WTC11 (cell line): ENCODE measurements around the gene DEGS1. TPM values are rescaled to one million over a fixed set of nuclear protein-coding genes. Genes with fewer than 3 reads are reported as not detected.

Source experiments
- AR ChIP-seq: fragments of 250-450 bp; sonication (Bioruptor Pico); IDR thresholded peaks from 2 replicates; pipeline ENCODE4 v1.9.0; 2021; ENCODE audit warnings: mild to moderate bottlenecking
- ATF6 ChIP-seq: sonication (generic); formaldehyde crosslinking; IDR thresholded peaks from 2 replicates; pipeline ENCODE4 v1.8.1; 2023; ENCODE audit warnings: mild to moderate bottlenecking, missing genetic modification reagents
- CBFB ChIP-seq: sonication (generic); formaldehyde crosslinking; IDR thresholded peaks from 2 replicates; pipeline ENCODE4 v1.8.1; 2022; ENCODE audit warnings: mild to moderate bottlenecking, low read depth, missing genetic modification reagents
- EMX1 ChIP-seq: fragments of 250-450 bp; sonication (Bioruptor Pico); IDR thresholded peaks from 2 replicates; pipeline ENCODE4 v1.8.0; 2021; ENCODE audit warnings: mild to moderate bottlenecking
- FOXP1 ChIP-seq: sonication (generic); formaldehyde crosslinking; IDR thresholded peaks from 2 replicates; pipeline ENCODE4 v1.8.0; 2022; ENCODE audit warnings: missing genetic modification reagents, mild to moderate bottlenecking, moderate library complexity, borderline replicate concordance
- HMGA2 ChIP-seq: fragments of 250-450 bp; sonication (Bioruptor Pico); IDR thresholded peaks from 2 replicates; pipeline ENCODE4 v1.4.0; 2021; ENCODE audit warnings: mild to moderate bottlenecking, moderate library complexity
- JAZF1 ChIP-seq: fragments of 250-450 bp; sonication (Bioruptor Pico); IDR thresholded peaks from 2 replicates; pipeline ENCODE4 v1.9.0; 2021; ENCODE audit warnings: moderate library complexity, mild to moderate bottlenecking, inconsistent platforms
- MAX ChIP-seq: sonication (generic); formaldehyde crosslinking; IDR thresholded peaks from 2 replicates; pipeline ENCODE4 v1.8.0; 2022; ENCODE audit warnings: mild to moderate bottlenecking, missing genetic modification reagents
- NFE2L1 ChIP-seq: sonication (generic); formaldehyde crosslinking; IDR thresholded peaks from 2 replicates; pipeline ENCODE4 v1.8.1; 2023; ENCODE audit warnings: missing genetic modification reagents
- NR1H2 ChIP-seq: sonication (generic); formaldehyde crosslinking; IDR thresholded peaks from 2 replicates; pipeline ENCODE4 v1.9.0; 2021; ENCODE audit warnings: mild to moderate bottlenecking, moderate library complexity, missing genetic modification reagents
- NR2C2 ChIP-seq: sonication (generic); formaldehyde crosslinking; IDR thresholded peaks from 2 replicates; pipeline ENCODE4 v1.8.0; 2022; ENCODE audit warnings: mild to moderate bottlenecking, missing genetic modification reagents
- NR3C1 ChIP-seq: sonication (generic); formaldehyde crosslinking; conservative IDR thresholded peaks from 2 replicates; pipeline ENCODE4 v1.8.1; 2023; ENCODE audit warnings: low read depth, mild to moderate bottlenecking, missing genetic modification reagents
- OVOL2 ChIP-seq: fragments of 250-450 bp; sonication (Bioruptor Pico); IDR thresholded peaks from 2 replicates; pipeline ENCODE4 v1.9.0; 2021; ENCODE audit warnings: mild to moderate bottlenecking, borderline replicate concordance
- ZBTB21 ChIP-seq: sonication (generic); formaldehyde crosslinking; IDR thresholded peaks from 2 replicates; pipeline ENCODE4 v1.8.1; 2023; ENCODE audit warnings: mild to moderate bottlenecking, missing genetic modification reagents, borderline replicate concordance
- ZNF396 ChIP-seq: fragments of 250-450 bp; sonication (Bioruptor Pico); IDR thresholded peaks from 2 replicates; pipeline ENCODE4 v1.8.0; 2021; ENCODE audit warnings: mild to moderate bottlenecking, moderate library complexity, borderline replicate concordance
- ZNF423 ChIP-seq: fragments of 250-450 bp; sonication (Bioruptor Pico); IDR thresholded peaks from 2 replicates; pipeline ENCODE4 v2.1.2; 2022; ENCODE audit warnings: mild to moderate bottlenecking, moderate library complexity
- ZNF671 ChIP-seq: fragments of 250-450 bp; sonication (Bioruptor Pico); IDR thresholded peaks from 2 replicates; pipeline ENCODE4 v1.8.0; 2021; ENCODE audit warnings: mild to moderate bottlenecking
- total RNA-seq: library from RNA; stranded (reverse); gene quantifications from 3 replicates; pipeline ENCODE4 v1.2.3, GENCODE V29; 2021
- TF ChIP-seq, protein P1 (sequence below): sonication (generic); formaldehyde crosslinking; IDR thresholded peaks from 2 replicates; pipeline ENCODE4 v1.8.1; 2023; ENCODE audit warnings: mild to moderate bottlenecking, missing genetic modification reagents, borderline replicate concordance
- TF ChIP-seq, protein P2 (sequence below): fragments of 250-450 bp; sonication (Bioruptor Pico); IDR thresholded peaks from 2 replicates; pipeline ENCODE4 v1.8.0; 2021; ENCODE audit warnings: mild to moderate bottlenecking
- TF ChIP-seq, protein P3 (sequence below): fragments of 250-450 bp; sonication (Bioruptor Pico); IDR thresholded peaks from 2 replicates; pipeline ENCODE4 v1.9.0; 2021; ENCODE audit warnings: mild to moderate bottlenecking
- TF ChIP-seq, protein P4 (sequence below): fragments of 250-450 bp; sonication (Bioruptor Pico); conservative IDR thresholded peaks from 2 replicates; pipeline ENCODE4 v1.9.0; 2021; ENCODE audit warnings: mild to moderate bottlenecking
- TF ChIP-seq, protein P5 (sequence below): sonication (generic); formaldehyde crosslinking; IDR thresholded peaks from 2 replicates; pipeline ENCODE4 v1.8.1; 2023; ENCODE audit warnings: mild to moderate bottlenecking, missing genetic modification reagents, moderate library complexity
- TF ChIP-seq, protein P6 (sequence below): sonication (generic); formaldehyde crosslinking; IDR thresholded peaks from 2 replicates; pipeline ENCODE4 v1.8.1; 2023; ENCODE audit warnings: mild to moderate bottlenecking, moderate library complexity, missing genetic modification reagents

The DEGS1 gene
- total RNA-seq, 1 experiment from 2014 or later = 30.7 TPM

- TF ChIP-seq AR (CRISPR knock-in tag) = no peak
- no peak for TF ChIP-seq JAZF1
- peak; percentile 65; the same call in 1 of the 2 replicates for TF ChIP-seq MAX (CRISPR knock-in tag)
- TF ChIP-seq EMX1 (CRISPR knock-in tag) = no peak
- no peak for TF ChIP-seq NR3C1
- TF ChIP-seq, protein P1, sequence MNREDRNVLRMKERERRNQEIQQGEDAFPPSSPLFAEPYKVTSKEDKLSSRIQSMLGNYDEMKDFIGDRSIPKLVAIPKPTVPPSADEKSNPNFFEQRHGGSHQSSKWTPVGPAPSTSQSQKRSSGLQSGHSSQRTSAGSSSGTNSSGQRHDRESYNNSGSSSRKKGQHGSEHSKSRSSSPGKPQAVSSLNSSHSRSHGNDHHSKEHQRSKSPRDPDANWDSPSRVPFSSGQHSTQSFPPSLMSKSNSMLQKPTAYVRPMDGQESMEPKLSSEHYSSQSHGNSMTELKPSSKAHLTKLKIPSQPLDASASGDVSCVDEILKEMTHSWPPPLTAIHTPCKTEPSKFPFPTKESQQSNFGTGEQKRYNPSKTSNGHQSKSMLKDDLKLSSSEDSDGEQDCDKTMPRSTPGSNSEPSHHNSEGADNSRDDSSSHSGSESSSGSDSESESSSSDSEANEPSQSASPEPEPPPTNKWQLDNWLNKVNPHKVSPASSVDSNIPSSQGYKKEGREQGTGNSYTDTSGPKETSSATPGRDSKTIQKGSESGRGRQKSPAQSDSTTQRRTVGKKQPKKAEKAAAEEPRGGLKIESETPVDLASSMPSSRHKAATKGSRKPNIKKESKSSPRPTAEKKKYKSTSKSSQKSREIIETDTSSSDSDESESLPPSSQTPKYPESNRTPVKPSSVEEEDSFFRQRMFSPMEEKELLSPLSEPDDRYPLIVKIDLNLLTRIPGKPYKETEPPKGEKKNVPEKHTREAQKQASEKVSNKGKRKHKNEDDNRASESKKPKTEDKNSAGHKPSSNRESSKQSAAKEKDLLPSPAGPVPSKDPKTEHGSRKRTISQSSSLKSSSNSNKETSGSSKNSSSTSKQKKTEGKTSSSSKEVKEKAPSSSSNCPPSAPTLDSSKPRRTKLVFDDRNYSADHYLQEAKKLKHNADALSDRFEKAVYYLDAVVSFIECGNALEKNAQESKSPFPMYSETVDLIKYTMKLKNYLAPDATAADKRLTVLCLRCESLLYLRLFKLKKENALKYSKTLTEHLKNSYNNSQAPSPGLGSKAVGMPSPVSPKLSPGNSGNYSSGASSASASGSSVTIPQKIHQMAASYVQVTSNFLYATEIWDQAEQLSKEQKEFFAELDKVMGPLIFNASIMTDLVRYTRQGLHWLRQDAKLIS (CRISPR knock-in tag) = no peak
- no peak for TF ChIP-seq ZNF671 (CRISPR knock-in tag)
- no peak for TF ChIP-seq ZNF396 (CRISPR knock-in tag)
- no peak for TF ChIP-seq NR1H2 (CRISPR knock-in tag)
- TF ChIP-seq NR2C2 = no peak
- TF ChIP-seq ZNF423 = no peak
- TF ChIP-seq, protein P2, sequence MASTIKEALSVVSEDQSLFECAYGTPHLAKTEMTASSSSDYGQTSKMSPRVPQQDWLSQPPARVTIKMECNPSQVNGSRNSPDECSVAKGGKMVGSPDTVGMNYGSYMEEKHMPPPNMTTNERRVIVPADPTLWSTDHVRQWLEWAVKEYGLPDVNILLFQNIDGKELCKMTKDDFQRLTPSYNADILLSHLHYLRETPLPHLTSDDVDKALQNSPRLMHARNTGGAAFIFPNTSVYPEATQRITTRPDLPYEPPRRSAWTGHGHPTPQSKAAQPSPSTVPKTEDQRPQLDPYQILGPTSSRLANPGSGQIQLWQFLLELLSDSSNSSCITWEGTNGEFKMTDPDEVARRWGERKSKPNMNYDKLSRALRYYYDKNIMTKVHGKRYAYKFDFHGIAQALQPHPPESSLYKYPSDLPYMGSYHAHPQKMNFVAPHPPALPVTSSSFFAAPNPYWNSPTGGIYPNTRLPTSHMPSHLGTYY = no peak
- TF ChIP-seq ATF6 (CRISPR knock-in tag) = no peak
- TF ChIP-seq OVOL2 (CRISPR knock-in tag) = no peak
- TF ChIP-seq, protein P3, sequence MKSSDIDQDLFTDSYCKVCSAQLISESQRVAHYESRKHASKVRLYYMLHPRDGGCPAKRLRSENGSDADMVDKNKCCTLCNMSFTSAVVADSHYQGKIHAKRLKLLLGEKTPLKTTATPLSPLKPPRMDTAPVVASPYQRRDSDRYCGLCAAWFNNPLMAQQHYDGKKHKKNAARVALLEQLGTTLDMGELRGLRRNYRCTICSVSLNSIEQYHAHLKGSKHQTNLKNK (CRISPR knock-in tag) = no peak
- TF ChIP-seq ZBTB21 (CRISPR knock-in tag) = no peak
- TF ChIP-seq, protein P4, sequence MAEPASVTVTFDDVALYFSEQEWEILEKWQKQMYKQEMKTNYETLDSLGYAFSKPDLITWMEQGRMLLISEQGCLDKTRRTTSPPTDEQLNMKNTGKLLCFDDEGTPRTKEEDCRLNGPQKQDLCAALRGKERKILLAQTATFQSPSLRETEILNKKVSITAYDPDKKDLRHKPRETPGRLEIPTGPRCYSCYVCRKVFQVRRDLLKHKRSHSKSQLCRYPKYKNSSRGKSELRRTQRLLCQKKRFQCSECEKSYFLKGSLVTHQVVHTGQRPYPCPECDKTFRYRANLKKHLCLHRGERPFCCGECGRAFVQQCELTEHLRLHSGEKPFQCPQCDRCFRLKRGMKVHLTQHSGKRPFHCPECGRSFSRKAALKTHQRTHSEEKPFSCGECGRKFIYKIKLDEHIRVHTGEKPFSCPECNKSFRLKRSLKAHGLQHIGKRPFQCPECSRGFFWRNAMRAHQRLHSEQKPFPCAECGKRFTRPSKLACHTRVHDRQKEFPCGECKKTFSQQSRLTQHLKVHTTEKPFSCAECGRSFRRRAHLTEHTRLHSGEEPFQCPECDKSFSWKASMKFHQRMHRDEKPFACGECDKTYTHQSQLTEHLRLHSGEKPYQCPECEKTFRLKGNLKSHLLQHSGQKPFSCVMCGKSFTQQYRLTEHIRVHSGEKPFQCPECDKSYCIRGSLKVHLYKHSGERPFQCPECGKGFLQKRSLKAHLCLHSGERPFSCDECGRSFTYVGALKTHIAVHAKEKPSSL (CRISPR knock-in tag) = no peak
- peak; percentile 92 for TF ChIP-seq CBFB
- no peak for TF ChIP-seq HMGA2
- TF ChIP-seq, protein P5, sequence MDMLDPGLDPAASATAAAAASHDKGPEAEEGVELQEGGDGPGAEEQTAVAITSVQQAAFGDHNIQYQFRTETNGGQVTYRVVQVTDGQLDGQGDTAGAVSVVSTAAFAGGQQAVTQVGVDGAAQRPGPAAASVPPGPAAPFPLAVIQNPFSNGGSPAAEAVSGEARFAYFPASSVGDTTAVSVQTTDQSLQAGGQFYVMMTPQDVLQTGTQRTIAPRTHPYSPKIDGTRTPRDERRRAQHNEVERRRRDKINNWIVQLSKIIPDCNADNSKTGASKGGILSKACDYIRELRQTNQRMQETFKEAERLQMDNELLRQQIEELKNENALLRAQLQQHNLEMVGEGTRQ (CRISPR knock-in tag) = no peak
- TF ChIP-seq NFE2L1 (CRISPR knock-in tag) = no peak
- no peak for TF ChIP-seq FOXP1 (CRISPR knock-in tag)
- TF ChIP-seq, protein P6, sequence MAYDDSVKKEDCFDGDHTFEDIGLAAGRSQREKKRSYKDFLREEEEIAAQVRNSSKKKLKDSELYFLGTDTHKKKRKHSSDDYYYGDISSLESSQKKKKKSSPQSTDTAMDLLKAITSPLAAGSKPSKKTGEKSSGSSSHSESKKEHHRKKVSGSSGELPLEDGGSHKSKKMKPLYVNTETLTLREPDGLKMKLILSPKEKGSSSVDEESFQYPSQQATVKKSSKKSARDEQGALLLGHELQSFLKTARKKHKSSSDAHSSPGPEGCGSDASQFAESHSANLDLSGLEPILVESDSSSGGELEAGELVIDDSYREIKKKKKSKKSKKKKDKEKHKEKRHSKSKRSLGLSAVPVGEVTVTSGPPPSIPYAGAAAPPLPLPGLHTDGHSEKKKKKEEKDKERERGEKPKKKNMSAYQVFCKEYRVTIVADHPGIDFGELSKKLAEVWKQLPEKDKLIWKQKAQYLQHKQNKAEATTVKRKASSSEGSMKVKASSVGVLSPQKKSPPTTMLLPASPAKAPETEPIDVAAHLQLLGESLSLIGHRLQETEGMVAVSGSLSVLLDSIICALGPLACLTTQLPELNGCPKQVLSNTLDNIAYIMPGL (CRISPR knock-in tag) = 0 out of 2 replicates have a peak, but pooled peaks have one; percentile 69
Observed at GRCh38 chr1:224182866-224183590, at the start of gene DEGS1 (continued).
